Lower leg skin (tissue), 3 donors: Measurements from ENCODE around the gene CYSTM1.

Experiments used
- CTCF ChIP-seq, 3 donors: fragments of 450-650 bp; IDR thresholded peaks; one replicate each; pipeline ENCODE4 v1.5.1; 2016; ENCODE audit warnings: antibody characterized with exemption in 3 of 3, mild to moderate bottlenecking in 3 of 3, moderate library complexity in 2 of 3
- POLR2A ChIP-seq, 2 donors: fragments of 450-650 bp; IDR thresholded peaks; one replicate each; pipeline ENCODE4 v1.6.1; 2016 to 2017; ENCODE audit warnings: antibody characterized with exemption in 2 of 2, mild to moderate bottlenecking in 1 of 2, moderate library complexity in 1 of 2

- TF ChIP-seq CTCF (IDR thresholded peaks at IDR 0.05) (no peak), POLR2A (IDR thresholded peaks at IDR 0.05) (no peak)
Observed at GRCh38 chr5:140258016-140258415, 83.0 kb downstream of the CYSTM1 start.
